ENCODE data around the gene UGDH.

DNA sequence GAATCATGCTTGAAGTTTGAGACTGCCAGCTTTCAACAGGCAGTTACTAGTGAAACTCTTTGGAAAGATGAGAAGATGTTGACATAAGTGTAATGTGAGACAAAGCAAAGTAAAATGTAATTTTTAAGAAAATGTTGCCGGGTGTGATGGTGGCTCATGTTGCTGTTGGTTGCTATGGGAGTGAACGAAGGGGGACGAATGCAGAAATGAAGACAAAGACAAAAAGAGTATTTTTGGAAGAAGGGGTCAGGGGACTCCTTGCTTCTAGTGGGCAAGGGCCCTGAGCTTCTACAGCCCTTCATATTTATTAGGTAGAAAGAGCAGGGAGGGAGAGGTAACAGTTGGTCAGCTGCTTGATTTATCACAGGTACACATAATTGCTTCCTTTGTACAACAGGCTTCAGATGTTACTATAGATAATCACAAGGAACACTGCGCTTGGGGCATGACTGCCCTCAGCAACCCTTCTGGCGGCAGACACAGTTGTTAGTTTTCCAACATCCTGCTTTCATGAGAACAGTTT, 11.9 kb upstream of the UGDH start:
- TF ChIP-seq, protein P1, sequence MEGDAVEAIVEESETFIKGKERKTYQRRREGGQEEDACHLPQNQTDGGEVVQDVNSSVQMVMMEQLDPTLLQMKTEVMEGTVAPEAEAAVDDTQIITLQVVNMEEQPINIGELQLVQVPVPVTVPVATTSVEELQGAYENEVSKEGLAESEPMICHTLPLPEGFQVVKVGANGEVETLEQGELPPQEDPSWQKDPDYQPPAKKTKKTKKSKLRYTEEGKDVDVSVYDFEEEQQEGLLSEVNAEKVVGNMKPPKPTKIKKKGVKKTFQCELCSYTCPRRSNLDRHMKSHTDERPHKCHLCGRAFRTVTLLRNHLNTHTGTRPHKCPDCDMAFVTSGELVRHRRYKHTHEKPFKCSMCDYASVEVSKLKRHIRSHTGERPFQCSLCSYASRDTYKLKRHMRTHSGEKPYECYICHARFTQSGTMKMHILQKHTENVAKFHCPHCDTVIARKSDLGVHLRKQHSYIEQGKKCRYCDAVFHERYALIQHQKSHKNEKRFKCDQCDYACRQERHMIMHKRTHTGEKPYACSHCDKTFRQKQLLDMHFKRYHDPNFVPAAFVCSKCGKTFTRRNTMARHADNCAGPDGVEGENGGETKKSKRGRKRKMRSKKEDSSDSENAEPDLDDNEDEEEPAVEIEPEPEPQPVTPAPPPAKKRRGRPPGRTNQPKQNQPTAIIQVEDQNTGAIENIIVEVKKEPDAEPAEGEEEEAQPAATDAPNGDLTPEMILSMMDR (conservative IDR thresholded peaks at IDR 0.05; ENCODE audit: low read depth, low read length) = no peak
- TF ChIP-seq EZH2 (IDR thresholded peaks at IDR 0.05; ENCODE audit: borderline replicate concordance, low read depth, low read length, poor library complexity, severe bottlenecking) = no peak

Measured in A673 (cell line).